Glomerular visceral epithelial cell (primary cell): Measurements from ENCODE around the gene LAMB3.
"Not testable (repeated sequence)": the region's sequence is repeated elsewhere in the genome, so short reads cannot be mapped to it uniquely, and the experiment has no call there.

Source experiments
- DNase-seq: peaks from one replicate; pipeline ENCODE4 v3.0.0-alpha.2; 2016; ENCODE audit errors: extremely low spot score

Gene LAMB3

GRCh38 chr1:209652121-209652735 is at the start of gene LAMB3:
LAMB3 (minus strand) TSS chr1:209652425; CDS start chr1:209650944, 1,481 bp downstream.
- no peak for DNase-seq

- DNase-seq = not testable (repeated sequence)
These were observed 48.5 kb upstream of the LAMB3 start for GRCh38 chr1:209700686-209701085.

GRCh38 chr1:209697126-209697525 is 44.9 kb upstream of the LAMB3 start:
- no peak for DNase-seq

- no peak for DNase-seq
These were observed 44.4 kb upstream of the LAMB3 start for GRCh38 chr1:209696673-209697072.

GRCh38 chr1:209692745-209693504 is 40.7 kb upstream of the LAMB3 start:
- peak; percentile 85 for DNase-seq

- no peak for DNase-seq
These were observed 40.1 kb upstream of the LAMB3 start for GRCh38 chr1:209692296-209692695.

- no peak for DNase-seq
These were observed 39.0 kb upstream of the LAMB3 start for GRCh38 chr1:209691237-209691636.

GRCh38 chr1:209689477-209689876 is 37.3 kb upstream of the LAMB3 start:
- no peak for DNase-seq

- peak; percentile 41 for DNase-seq
These were observed 36.6 kb upstream of the LAMB3 start for GRCh38 chr1:209688746-209689234.

GRCh38 chr1:209686322-209686721 is 34.1 kb upstream of the LAMB3 start:
- DNase-seq = no peak

- no peak for DNase-seq
These were observed 33.6 kb upstream of the LAMB3 start for GRCh38 chr1:209685821-209686220.

GRCh38 chr1:209678981-209679539 is 26.8 kb upstream of the LAMB3 start:
- no peak for DNase-seq

- no peak for DNase-seq
These were observed 23.4 kb upstream of the LAMB3 start for GRCh38 chr1:209675565-209676154.

GRCh38 chr1:209674957-209675564 is 22.8 kb upstream of the LAMB3 start, which contains the start of gene G0S2:
G0S2 (plus strand) TSS chr1:209675412; CDS start chr1:209675685, 273 bp downstream.
- DNase-seq = peak; percentile 78

GRCh38 chr1:209673631-209674417 is 21.6 kb upstream of the LAMB3 start:
- no peak for DNase-seq

- DNase-seq = no peak
These were observed 20.7 kb upstream of the LAMB3 start for GRCh38 chr1:209672705-209673630.

- no peak for DNase-seq
These were observed 18.3 kb upstream of the LAMB3 start for GRCh38 chr1:209670441-209671082.

- DNase-seq = no peak
These were observed 15.5 kb upstream of the LAMB3 start for GRCh38 chr1:209667708-209668107.

GRCh38 chr1:209667103-209667502 is 14.9 kb upstream of the LAMB3 start:
- DNase-seq = no peak
